HK-2 (cell line): ENCODE data around the gene AGPAT1.
"Not testable (repeated sequence)": the region's sequence is repeated elsewhere in the genome, so short reads cannot be mapped to it uniquely, and the experiment has no call there.

Experiments
- DNase-seq: peaks from one replicate; pipeline ENCODE4 v3.0.0-alpha.2; 2018; ENCODE audit not compliant: unreplicated experiment

The AGPAT1 gene

GRCh38 chr6:32186151-32186840 is 10.4 kb upstream of the AGPAT1 start:
- not testable (repeated sequence) for DNase-seq

- DNase-seq, result peak; percentile 87
These were observed 9.8 kb upstream of the AGPAT1 start for GRCh38 chr6:32185681-32186131.

- DNase-seq, result no peak
These were observed 8.3 kb upstream of the AGPAT1 start, which contains the start of gene AGER for GRCh38 chr6:32184084-32184640. AGER (minus strand) TSS chr6:32184253; CDS start chr6:32184222, 31 bp downstream.

- no peak for DNase-seq
These were observed 7.7 kb upstream of the AGPAT1 start for GRCh38 chr6:32183483-32184083.

GRCh38 chr6:32183030-32183429 is 7.1 kb upstream of the AGPAT1 start:
- no peak for DNase-seq

GRCh38 chr6:32182555-32182981 is 6.7 kb upstream of the AGPAT1 start:
- DNase-seq, result no peak

GRCh38 chr6:32181915-32182529 is 6.1 kb upstream of the AGPAT1 start:
- no peak for DNase-seq

GRCh38 chr6:32181148-32181702 is 5.3 kb upstream of the AGPAT1 start:
- no peak for DNase-seq

- no peak for DNase-seq
These were observed 4.0 kb upstream of the AGPAT1 start for GRCh38 chr6:32179766-32180405.

- no peak for DNase-seq
These were observed 2.9 kb upstream of the AGPAT1 start for GRCh38 chr6:32178547-32179440.

GRCh38 chr6:32177788-32178546 is 2.1 kb upstream of the AGPAT1 start, which contains the start of gene RNF5:
RNF5 (plus strand) TSS chr6:32178405; CDS start chr6:32178512, 107 bp downstream.
- DNase-seq, result peak; percentile 94

- peak; percentile 54 for DNase-seq
These were observed 1.4 kb upstream of the AGPAT1 start for GRCh38 chr6:32177183-32177787.

GRCh38 chr6:32176476-32177182 is 745 bp upstream of the AGPAT1 start:
- DNase-seq, result no peak

- DNase-seq, result no peak
These were observed 568 bp downstream of the AGPAT1 start for GRCh38 chr6:32175322-32175710.

- no peak for DNase-seq
These were observed 1.5 kb downstream of the AGPAT1 start for GRCh38 chr6:32174416-32174815.

- no peak for DNase-seq
These were observed 2.7 kb downstream of the AGPAT1 start for GRCh38 chr6:32173051-32173727.

GRCh38 chr6:32171234-32171633 is 4.7 kb downstream of the AGPAT1 start:
- no peak for DNase-seq

- no peak for DNase-seq
These were observed 5.6 kb downstream of the AGPAT1 start for GRCh38 chr6:32170294-32170693.
